ENCODE results near the gene SMAD3.

GRCh38 chr15:67230504-67230903 lies 165.1 kb downstream of the SMAD3 start:
- no peak for TF ChIP-seq CTCF (IDR thresholded peaks at IDR 0.05)
- TF ChIP-seq POLR2A (IDR thresholded peaks at IDR 0.05), result no peak
